Heart left ventricle (tissue), 16 donors: Measurements from ENCODE around the gene LARP4B. TPM values are rescaled to one million over a fixed set of nuclear protein-coding genes. Genes with fewer than 3 reads are reported as not detected.

ENCODE experiments used
- ATAC-seq, 4 donors: fragments of 200-7000 bp; cut with Tn5 transposase; one replicate each; pipeline ENCODE4 v1.9.1; 2020 to 2022; ENCODE audit warnings: moderate library complexity in 4 of 4, mild to moderate bottlenecking in 3 of 4, moderate number of reproducible peaks in 1 of 4
- DNase-seq, 5 donors: peaks; one replicate each; pipeline ENCODE4 v3.0.0-alpha.2; 2020
- H3K27ac ChIP-seq, 12 donors: fragments of 200-600 bp; sonication (generic) in 4 of 12; one replicate each; pipeline versions ENCODE4 v1.5.0 to v1.8.0; 2016 to 2022; ENCODE audit warnings: mild to moderate bottlenecking in 2 of 12
- H3K27me3 ChIP-seq, 9 donors: fragments of 200-600 bp; sonication (generic) in 2 of 9; one replicate each; pipeline versions ENCODE4 v1.5.1 to v1.8.0; 2016 to 2022; ENCODE audit warnings: mild to moderate bottlenecking in 3 of 9
- H3K36me3 ChIP-seq, 9 donors: fragments of 200-600 bp; sonication (generic) in 2 of 9; one replicate each; pipeline versions ENCODE4 v1.5.0 to v1.8.0; 2018 to 2022; ENCODE audit warnings: mild to moderate bottlenecking in 2 of 9
- H3K4me1 ChIP-seq, 12 donors: fragments of 200-600 bp; sonication (generic) in 4 of 12; one replicate each; pipeline versions ENCODE4 v1.5.0 to v1.8.0; 2016 to 2022; ENCODE audit warnings: mild to moderate bottlenecking in 3 of 12
- H3K4me3 ChIP-seq, 12 donors: fragments of 200-600 bp; sonication (generic) in 4 of 12; one replicate each; pipeline versions ENCODE4 v1.5.0 to v1.8.0; 2017 to 2022; ENCODE audit warnings: mild to moderate bottlenecking in 9 of 12, moderate library complexity in 4 of 12
- H3K9me3 ChIP-seq, 12 donors: fragments of 200-600 bp; sonication (generic) in 4 of 12; one replicate each; pipeline versions ENCODE4 v1.5.0 to v1.8.0; 2016 to 2022; ENCODE audit warnings: mild to moderate bottlenecking in 1 of 12
- POLR2A ChIP-seq, 2 donors: fragments of 450-650 bp; IDR thresholded peaks; one replicate each; pipeline ENCODE4 v1.6.1; 2017; ENCODE audit warnings: antibody characterized with exemption in 2 of 2, mild to moderate bottlenecking in 2 of 2, moderate library complexity in 2 of 2
- WGBS, 4 donors: extraction: QIAGEN DNeasy Blood & Tissue Kit in 2 of 4; methylation state at CpG; one replicate each; pipeline versions ENCODE4 v1.1.5 to v1.1.7; 2013 to 2018; 5-methylcytosine and 5-hydroxymethylcytosine counted together
- intact Hi-C, 10 donors: fragments of 100-400 bp; cut with DNase I; formaldehyde crosslinking; loops; one replicate each; pipeline versions ENCODE4 v1.11.1 to v1.14.2; 2022
- polyA plus RNA-seq, 2 donors: library from polyadenylated mRNA; stranded (reverse); fragments of 200-250 nt; gene quantifications; one replicate each; pipeline ENCODE4 v1.2.3, GENCODE V29; 2013
- total RNA-seq, 9 donors: library from RNA; depleted of rRNA in 2 of 9; stranded (reverse); fragments of >200 nt in 2 of 9; fragmentation: NEBNext Ultra II Directional in 3 of 9; extraction: Animal tissue kit (Norgen Biotek cat#: 25700) in 3 of 9; gene quantifications; one replicate each; pipeline versions ENCODE4 v1.1.0 to v1.2.4, GENCODE V29; 2016 to 2023
- TF ChIP-seq, protein P1 (sequence below), 12 donors: fragments of 200-600 bp; sonication (generic) in 4 of 12; IDR thresholded peaks; one replicate each; pipeline versions ENCODE4 v1.5.0 to v1.8.0; 2018 to 2022; ENCODE audit warnings: antibody characterized with exemption in 12 of 12, mild to moderate bottlenecking in 5 of 12
- donor health status: ischemic (EF 13 %, LVEDD 7.1; RV severe dilation, severe dysfunction).
- donor health status: healthy with polysubstance abuse.
- donor health status: DM: no; HTN: yes; CAD: no.
- donor health status: DM: no; HTN: no; CAD: no.
- donor health status: ischemic (EF 25% LVEDD 6.9; RV normal size, moderate dysfunction).
- donor health status: ischemic (EF 25% LVEDD 5.7; RV mildly dilated, moderate dysfunction).
- donor health status: healthy.
- donor health status: DM: yes; HTN: yes; CAD: no.
- donor health status: ischemic (EF 35%, LVEDD 5.7; RV mildly dilated, moderate dysfunction).
- donor health status: nonischemic (EF 11% LVEDD 7.7; RV severe dilation, severe dysfunction).
- donor health status: DM: yes; HTN: yes; CAD: no.
- donor health status: PGD.
- donor health status: ischemic (EF 29% LVEDD 5.4; RV normal size, mild dysfunction).
- donor health status: nonischemic (EF 23%, LVEDD 6.1; RV moderate dilation, normal function).

The LARP4B gene
- total and polyA plus RNA-seq, 11 donors: 20.1 to 81.1 (median 63.0) TPM

DNA sequence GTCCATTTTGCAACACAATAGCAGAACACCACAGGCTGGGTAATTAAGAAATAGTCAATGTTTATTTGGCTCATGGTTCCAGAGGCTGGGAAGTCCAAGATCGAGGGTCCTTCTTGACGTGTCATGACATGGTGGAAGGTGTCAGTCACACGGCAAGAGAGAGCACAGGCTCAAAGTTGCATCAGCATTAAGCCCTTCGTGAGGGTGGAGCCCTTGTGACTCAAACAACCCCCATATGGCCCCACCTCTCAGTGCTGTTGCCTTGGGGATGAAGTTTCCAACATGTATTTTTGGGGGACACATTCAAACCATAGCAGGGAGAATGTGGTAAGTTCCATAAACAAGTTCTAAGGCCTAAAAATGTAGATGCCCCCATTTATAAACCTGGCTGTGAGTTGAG lies 32.1 kb upstream of the LARP4B start:
- no peaks in the 10 kb centered on the region for H3K27me3 ChIP-seq
- TF ChIP-seq, protein P1, sequence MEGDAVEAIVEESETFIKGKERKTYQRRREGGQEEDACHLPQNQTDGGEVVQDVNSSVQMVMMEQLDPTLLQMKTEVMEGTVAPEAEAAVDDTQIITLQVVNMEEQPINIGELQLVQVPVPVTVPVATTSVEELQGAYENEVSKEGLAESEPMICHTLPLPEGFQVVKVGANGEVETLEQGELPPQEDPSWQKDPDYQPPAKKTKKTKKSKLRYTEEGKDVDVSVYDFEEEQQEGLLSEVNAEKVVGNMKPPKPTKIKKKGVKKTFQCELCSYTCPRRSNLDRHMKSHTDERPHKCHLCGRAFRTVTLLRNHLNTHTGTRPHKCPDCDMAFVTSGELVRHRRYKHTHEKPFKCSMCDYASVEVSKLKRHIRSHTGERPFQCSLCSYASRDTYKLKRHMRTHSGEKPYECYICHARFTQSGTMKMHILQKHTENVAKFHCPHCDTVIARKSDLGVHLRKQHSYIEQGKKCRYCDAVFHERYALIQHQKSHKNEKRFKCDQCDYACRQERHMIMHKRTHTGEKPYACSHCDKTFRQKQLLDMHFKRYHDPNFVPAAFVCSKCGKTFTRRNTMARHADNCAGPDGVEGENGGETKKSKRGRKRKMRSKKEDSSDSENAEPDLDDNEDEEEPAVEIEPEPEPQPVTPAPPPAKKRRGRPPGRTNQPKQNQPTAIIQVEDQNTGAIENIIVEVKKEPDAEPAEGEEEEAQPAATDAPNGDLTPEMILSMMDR (IDR thresholded peaks at IDR 0.05): no peak
- no peak for TF ChIP-seq POLR2A (IDR thresholded peaks at IDR 0.05)
- ATAC-seq (no peak), DNase-seq (no peak)
- H3K4me1 ChIP-seq: no peaks in the 10 kb centered on the region
- H3K9me3 ChIP-seq: no peaks in the 10 kb centered on the region
- no peak overlapping the region for H3K4me3 ChIP-seq
- no peaks in the 10 kb centered on the region for H3K36me3 ChIP-seq
- no peak overlapping the region for H3K27ac ChIP-seq
- 89 to 94% (median 91%) methylated on average over 3 to 4 of the region's 4 CpGs for WGBS, 4 donors
- intact Hi-C loops: no loop called here

DNA sequence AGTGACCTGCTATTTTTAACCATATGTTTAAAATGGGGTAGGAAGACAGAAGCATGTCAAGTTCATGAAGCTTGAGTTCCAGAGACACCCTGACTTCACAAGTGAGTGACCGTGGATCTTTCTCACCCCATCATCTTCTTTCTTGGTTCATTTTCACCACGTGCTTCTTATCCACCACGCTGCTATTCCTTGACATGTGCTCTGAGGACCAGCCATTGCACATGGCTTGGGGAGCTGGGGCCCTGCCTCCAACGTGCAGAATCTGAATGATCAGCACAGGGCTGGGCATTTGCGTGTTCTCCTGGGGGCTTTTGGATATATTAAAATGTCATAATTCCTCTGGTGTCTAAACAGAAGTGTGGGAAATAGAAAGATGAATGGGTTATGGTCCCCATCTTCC lies 31.7 kb upstream of the LARP4B start:
- Histone ChIP-seq H3K27me3 (no peaks in the 10 kb centered on the region), H3K4me1 (no peaks in the 10 kb centered on the region), H3K27ac (no peak overlapping the region), H3K4me3 (no peak overlapping the region), H3K36me3 (no peaks in the 10 kb centered on the region), H3K9me3 (no peaks in the 10 kb centered on the region)
- 84 to 85% (median 85%) methylated on average over 5 of the region's 5 CpGs for WGBS, 4 donors
- ATAC-seq (no peak), DNase-seq (no peak)
- TF ChIP-seq, protein P1 (IDR thresholded peaks at IDR 0.05): no peak
- intact Hi-C loops: no loop called here

DNA sequence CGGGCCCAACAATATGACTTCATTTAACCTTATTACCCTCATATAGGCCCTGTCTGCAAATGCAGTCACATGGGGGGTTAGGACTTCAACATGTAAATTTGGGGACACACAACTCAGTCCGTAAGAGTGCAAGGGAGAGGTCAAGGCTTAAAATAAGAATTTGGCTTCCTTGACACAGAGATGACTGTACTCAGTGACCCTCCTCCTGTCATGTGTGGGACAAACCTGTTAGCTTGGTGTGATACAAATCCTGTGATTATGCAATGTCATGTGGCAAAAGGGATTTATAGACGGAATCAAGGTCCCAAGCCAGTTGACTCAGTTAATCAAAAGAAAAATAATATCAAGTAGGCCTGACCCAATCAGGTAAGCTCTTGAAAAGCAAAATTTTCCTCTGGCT lies 30.8 kb upstream of the LARP4B start:
- no peaks in the 10 kb centered on the region for H3K9me3 ChIP-seq
- H3K4me1 ChIP-seq: no peaks in the 10 kb centered on the region
- H3K27ac ChIP-seq: no peak overlapping the region
- ATAC-seq (no peak), DNase-seq (no peak)
- 89 to 94% (median 91%) methylated on average over 3 of the region's 3 CpGs for WGBS, 4 donors
- no peaks in the 10 kb centered on the region for H3K36me3 ChIP-seq
- intact Hi-C loops: no loop called here
- no peak overlapping the region for H3K4me3 ChIP-seq
- H3K27me3 ChIP-seq: no peaks in the 10 kb centered on the region
- TF ChIP-seq, protein P1 (IDR thresholded peaks at IDR 0.05): no peak
- no peak for TF ChIP-seq POLR2A (IDR thresholded peaks at IDR 0.05)

DNA sequence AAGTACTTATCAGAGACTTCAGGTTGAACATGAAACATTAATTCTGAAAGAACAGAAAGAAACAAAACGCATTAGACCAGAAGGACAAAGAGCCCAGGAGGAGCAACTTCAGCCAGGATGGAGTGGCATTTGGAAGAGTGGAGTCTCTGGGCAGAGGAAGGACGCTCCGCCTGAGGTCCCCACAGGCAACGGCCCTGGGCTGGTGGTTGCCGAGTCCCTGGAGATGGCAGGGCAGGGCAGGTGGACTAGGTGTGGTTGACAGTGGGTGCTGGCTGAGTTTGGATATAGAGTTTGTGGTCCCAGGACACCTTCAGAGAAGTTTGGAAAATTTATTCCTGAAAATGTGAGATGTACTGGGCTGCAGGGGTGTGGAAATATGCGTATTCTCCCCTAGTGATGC lies 27.4 kb upstream of the LARP4B start:
- H3K27ac ChIP-seq: no peak overlapping the region
- intact Hi-C loops: no loop called here
- no peaks in the 10 kb centered on the region for H3K4me1 ChIP-seq
- WGBS, 4 donors: 86 to 93% (median 89%) methylated on average over 6 of the region's 6 CpGs
- H3K4me3 ChIP-seq: no peak overlapping the region
- ATAC-seq (no peak), DNase-seq (no peak)
- TF ChIP-seq, protein P1 (IDR thresholded peaks at IDR 0.05): no peak
- no peak for TF ChIP-seq POLR2A (IDR thresholded peaks at IDR 0.05)
- no peaks in the 10 kb centered on the region for H3K9me3 ChIP-seq
- H3K27me3 ChIP-seq: no peaks in the 10 kb centered on the region
- H3K36me3 ChIP-seq: no peaks in the 10 kb centered on the region
